GM12801 (cell line): ENCODE results near the gene TBC1D2B.

Experiments
- TF ChIP-seq, protein P1 (sequence below): IDR thresholded peaks from one replicate; pipeline ENCODE4 v1.5.1; 2011; ENCODE audit warnings: control low read depth; ENCODE audit not compliant: insufficient read length; ENCODE audit errors: extremely low read depth

Gene TBC1D2B

DNA sequence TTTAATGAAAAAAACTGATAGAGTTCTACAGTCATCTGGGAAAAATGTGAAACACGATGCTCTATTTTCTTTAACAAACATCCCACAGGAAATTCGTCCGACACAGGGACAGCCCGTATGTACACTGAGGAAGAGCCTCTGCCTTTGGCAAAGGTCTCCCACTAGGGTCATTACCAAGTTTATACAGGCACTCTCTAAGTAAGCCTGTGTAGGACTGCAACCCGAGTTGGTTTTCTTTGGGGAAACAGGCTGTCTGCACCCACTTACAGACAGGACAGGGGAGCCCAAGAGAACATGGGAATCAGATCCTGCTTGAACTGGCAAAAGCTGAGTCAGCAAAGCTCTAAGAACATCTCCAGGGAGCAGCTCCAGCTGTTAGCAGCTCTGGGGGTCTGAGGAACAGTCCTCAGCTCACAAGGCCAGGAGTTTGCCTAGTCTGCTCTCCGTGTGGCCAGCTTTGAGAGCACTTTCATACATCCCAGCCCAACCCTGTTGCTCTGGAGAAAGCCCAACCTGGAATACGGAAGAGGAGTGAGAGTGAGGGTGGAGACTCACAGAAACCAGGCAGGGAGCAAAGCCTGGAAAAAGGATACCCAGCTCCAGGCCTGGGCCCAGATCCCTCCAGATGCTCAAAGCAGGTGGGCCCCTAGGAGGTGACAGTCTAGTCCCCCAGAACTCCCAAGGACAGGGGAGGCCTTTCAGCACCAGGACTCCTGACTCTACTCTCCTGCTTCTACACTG, 1.9 kb downstream of the TBC1D2B start:
- TF ChIP-seq, protein P1, sequence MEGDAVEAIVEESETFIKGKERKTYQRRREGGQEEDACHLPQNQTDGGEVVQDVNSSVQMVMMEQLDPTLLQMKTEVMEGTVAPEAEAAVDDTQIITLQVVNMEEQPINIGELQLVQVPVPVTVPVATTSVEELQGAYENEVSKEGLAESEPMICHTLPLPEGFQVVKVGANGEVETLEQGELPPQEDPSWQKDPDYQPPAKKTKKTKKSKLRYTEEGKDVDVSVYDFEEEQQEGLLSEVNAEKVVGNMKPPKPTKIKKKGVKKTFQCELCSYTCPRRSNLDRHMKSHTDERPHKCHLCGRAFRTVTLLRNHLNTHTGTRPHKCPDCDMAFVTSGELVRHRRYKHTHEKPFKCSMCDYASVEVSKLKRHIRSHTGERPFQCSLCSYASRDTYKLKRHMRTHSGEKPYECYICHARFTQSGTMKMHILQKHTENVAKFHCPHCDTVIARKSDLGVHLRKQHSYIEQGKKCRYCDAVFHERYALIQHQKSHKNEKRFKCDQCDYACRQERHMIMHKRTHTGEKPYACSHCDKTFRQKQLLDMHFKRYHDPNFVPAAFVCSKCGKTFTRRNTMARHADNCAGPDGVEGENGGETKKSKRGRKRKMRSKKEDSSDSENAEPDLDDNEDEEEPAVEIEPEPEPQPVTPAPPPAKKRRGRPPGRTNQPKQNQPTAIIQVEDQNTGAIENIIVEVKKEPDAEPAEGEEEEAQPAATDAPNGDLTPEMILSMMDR = no peak

DNA sequence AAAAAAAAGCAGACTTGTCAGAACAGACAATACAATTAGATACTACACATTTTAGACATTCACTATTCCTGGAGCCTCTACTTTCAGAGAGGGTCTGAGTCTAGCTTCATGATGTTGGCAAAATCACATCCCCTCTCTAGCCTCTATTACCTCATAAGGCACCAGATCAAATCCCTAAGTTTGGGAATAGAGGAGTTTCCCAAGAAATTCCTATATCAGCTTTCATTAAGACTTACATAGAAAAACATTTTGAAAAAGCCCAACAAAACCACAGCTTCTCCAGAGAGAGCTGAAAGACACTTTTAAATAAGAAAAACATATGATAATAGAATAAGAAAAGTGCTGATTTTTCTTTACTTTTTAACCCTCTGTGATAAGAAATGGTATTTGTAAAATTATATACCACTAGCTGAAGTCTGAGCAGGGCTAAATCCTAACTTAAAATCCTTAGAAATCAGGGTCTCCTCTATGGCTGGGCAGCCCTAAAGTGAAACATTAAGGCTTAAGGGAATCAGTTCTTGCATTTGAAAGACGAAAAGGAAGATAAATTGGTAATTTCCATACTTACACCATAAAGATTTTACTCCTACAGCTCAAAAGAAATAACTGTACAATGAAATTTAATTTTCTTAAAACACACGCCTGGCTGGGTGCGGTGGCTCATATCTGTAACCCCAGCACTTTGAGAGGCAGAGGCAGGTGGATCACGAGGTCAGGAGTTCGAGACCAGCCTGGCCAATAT, 4.3 kb downstream of the TBC1D2B start:
- TF ChIP-seq, protein P1 = no peak

DNA sequence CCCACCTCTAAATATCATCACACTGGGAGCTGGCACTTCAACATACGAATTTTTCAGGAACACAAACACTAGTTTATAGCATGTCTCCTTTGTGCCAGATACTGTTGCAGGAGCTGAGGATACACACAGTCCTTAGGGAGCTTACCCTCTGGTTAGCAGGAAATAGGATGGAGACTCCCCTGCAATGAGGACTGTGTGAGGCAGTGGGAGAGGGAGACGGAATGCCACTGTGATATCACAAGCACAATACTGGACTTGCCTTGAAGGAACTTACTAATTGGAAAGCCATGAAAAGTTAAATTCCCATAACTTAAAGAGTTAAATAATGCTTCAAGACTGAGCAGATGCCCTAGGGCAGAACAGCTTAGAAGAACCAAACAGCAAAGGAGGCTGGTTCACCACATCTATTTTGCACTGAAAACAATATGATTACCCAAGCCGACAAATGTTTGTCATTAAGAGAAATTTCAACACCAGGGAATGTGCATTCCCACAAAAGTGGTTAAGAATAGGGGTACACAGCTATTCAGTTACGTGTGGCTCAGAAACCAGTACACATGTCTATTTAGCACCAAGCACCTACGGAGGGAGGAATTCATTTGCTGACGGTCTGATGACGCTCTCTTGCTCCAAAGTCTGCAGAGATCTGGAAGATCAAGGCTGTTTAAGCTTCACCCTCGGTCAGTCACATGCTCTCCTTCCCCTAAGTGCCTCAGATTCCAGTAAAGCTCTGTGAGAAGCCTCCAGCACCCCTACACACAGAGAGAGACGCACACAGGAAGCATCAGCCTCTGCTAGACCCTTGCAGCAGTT, 5.2 kb downstream of the TBC1D2B start:
- TF ChIP-seq, protein P1 = no peak

DNA sequence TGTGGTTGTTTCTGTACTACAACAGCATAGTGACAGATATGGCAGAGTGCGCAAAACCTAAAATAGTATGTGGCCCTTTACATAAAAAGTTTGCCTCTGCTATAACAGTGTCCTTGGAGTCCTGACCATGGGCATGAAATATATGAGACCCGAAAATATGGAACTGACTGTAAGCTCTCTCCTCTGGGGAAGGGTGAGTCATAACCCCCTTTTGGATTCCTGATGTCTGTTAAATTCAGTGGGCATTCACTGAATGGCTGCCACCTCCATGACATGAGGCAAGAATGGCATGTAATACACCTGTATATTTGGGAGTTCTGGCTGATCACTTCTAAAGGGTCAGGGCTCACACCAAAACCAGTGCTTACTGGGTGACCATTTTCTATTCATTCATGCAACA, 6.1 kb downstream of the TBC1D2B start:
- TF ChIP-seq, protein P1 = no peak

DNA sequence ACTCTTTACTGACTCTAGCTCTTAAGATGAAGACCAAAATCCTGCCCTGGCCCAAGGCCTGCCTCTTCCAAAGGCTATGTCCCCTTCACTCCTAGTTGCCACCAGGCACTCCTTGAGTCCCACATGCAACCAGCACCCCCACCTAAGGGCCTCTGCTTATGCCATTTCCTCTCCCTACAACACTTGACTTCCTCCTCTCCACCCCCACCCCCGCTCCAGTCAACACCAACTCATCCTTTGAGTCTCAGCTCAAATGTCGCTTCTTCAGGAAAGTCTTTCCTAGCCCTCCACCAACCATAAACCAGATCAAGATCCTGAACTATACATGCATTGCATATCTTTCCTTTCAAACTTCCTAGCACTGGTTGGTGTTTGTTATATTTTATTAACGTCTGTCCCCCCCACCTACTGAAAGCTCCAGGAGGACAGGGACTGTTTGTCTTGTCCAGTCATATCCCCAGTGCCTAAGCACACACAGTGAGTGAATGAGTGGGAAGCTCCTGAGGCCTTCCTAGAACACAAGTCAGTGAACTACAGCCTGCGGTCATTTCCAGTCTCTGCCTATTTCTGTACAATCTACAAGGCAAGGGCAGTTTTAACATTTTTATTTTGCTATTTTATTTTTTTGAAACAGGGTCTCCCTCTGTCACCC, 7.3 kb downstream of the TBC1D2B start:
- TF ChIP-seq, protein P1 = no peak

DNA sequence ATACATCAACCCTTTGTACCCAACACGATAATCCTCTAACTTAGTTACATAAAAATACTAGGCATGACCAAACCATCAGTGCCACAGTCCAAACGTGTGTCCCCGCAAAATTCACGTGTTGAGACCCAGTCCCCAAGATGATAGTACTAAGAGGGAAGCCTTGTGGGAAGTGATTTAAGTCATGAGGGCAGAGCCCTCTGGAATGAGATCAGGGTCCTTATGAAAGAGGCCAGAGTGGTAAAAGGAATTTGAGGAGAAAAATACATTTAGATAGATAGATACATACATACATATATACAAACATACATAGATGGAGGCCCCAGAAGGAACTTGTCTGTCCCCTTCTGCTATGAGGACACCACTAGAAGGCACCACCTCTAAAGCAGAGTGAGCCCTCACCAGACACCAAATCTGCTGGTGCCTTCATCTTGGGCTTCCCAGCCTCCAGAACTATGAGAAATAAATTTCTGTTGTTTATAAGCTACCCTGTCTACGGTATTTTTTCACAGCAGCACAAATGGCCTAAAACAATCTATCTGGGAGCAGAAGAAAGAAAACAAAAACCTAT, 8.0 kb downstream of the TBC1D2B start:
- TF ChIP-seq, protein P1 = no peak
